Heart left ventricle (tissue), 16 donors: ENCODE results near the gene BRCA2. TPM values are rescaled to one million over a fixed set of nuclear protein-coding genes. Genes with fewer than 3 reads are reported as not detected.

Source experiments
- ATAC-seq, 4 donors: fragments of 200-7000 bp; cut with Tn5 transposase; one replicate each; pipeline ENCODE4 v1.9.1; 2020 to 2022; ENCODE audit warnings: moderate library complexity in 4 of 4, mild to moderate bottlenecking in 3 of 4, moderate number of reproducible peaks in 1 of 4
- DNase-seq, 5 donors: peaks; one replicate each; pipeline ENCODE4 v3.0.0-alpha.2; 2020
- H3K27ac ChIP-seq, 12 donors: fragments of 200-600 bp; sonication (generic) in 4 of 12; one replicate each; pipeline versions ENCODE4 v1.5.0 to v1.8.0; 2016 to 2022; ENCODE audit warnings: mild to moderate bottlenecking in 2 of 12
- H3K27me3 ChIP-seq, 9 donors: fragments of 200-600 bp; sonication (generic) in 2 of 9; one replicate each; pipeline versions ENCODE4 v1.5.1 to v1.8.0; 2016 to 2022; ENCODE audit warnings: mild to moderate bottlenecking in 3 of 9
- H3K36me3 ChIP-seq, 9 donors: fragments of 200-600 bp; sonication (generic) in 2 of 9; one replicate each; pipeline versions ENCODE4 v1.5.0 to v1.8.0; 2018 to 2022; ENCODE audit warnings: mild to moderate bottlenecking in 2 of 9
- H3K4me1 ChIP-seq, 12 donors: fragments of 200-600 bp; sonication (generic) in 4 of 12; one replicate each; pipeline versions ENCODE4 v1.5.0 to v1.8.0; 2016 to 2022; ENCODE audit warnings: mild to moderate bottlenecking in 3 of 12
- H3K4me3 ChIP-seq, 12 donors: fragments of 200-600 bp; sonication (generic) in 4 of 12; one replicate each; pipeline versions ENCODE4 v1.5.0 to v1.8.0; 2017 to 2022; ENCODE audit warnings: mild to moderate bottlenecking in 9 of 12, moderate library complexity in 4 of 12
- H3K9me3 ChIP-seq, 12 donors: fragments of 200-600 bp; sonication (generic) in 4 of 12; one replicate each; pipeline versions ENCODE4 v1.5.0 to v1.8.0; 2016 to 2022; ENCODE audit warnings: mild to moderate bottlenecking in 1 of 12
- POLR2A ChIP-seq, 2 donors: fragments of 450-650 bp; IDR thresholded peaks; one replicate each; pipeline ENCODE4 v1.6.1; 2017; ENCODE audit warnings: antibody characterized with exemption in 2 of 2, mild to moderate bottlenecking in 2 of 2, moderate library complexity in 2 of 2
- WGBS, 4 donors: extraction: QIAGEN DNeasy Blood & Tissue Kit in 2 of 4; methylation state at CpG; one replicate each; pipeline versions ENCODE4 v1.1.5 to v1.1.7; 2013 to 2018; 5-methylcytosine and 5-hydroxymethylcytosine counted together
- intact Hi-C, 10 donors: fragments of 100-400 bp; cut with DNase I; formaldehyde crosslinking; loops; one replicate each; pipeline versions ENCODE4 v1.11.1 to v1.14.2; 2022
- long read RNA-seq, 3 donors: library from polyadenylated mRNA; unstranded; transcript quantifications; one replicate each; pipeline ENCODE4 v2.0.0, GENCODE V29; 2020 to 2021
- polyA plus RNA-seq, 2 donors: library from polyadenylated mRNA; stranded (reverse); fragments of 200-250 nt; gene quantifications; one replicate each; pipeline ENCODE4 v1.2.3, GENCODE V29; 2013
- total RNA-seq, 9 donors: library from RNA; depleted of rRNA in 2 of 9; stranded (reverse); fragments of >200 nt in 2 of 9; fragmentation: NEBNext Ultra II Directional in 3 of 9; extraction: Animal tissue kit (Norgen Biotek cat#: 25700) in 3 of 9; gene quantifications; one replicate each; pipeline versions ENCODE4 v1.1.0 to v1.2.4, GENCODE V29; 2016 to 2023
- TF ChIP-seq, protein P1 (sequence below), 12 donors: fragments of 200-600 bp; sonication (generic) in 4 of 12; IDR thresholded peaks; one replicate each; pipeline versions ENCODE4 v1.5.0 to v1.8.0; 2018 to 2022; ENCODE audit warnings: antibody characterized with exemption in 12 of 12, mild to moderate bottlenecking in 5 of 12
- donor health status: ischemic (EF 13 %, LVEDD 7.1; RV severe dilation, severe dysfunction).
- donor health status: healthy with polysubstance abuse.
- donor health status: DM: no; HTN: yes; CAD: no.
- donor health status: DM: no; HTN: no; CAD: no.
- donor health status: ischemic (EF 25% LVEDD 6.9; RV normal size, moderate dysfunction).
- donor health status: ischemic (EF 25% LVEDD 5.7; RV mildly dilated, moderate dysfunction).
- donor health status: healthy.
- donor health status: DM: yes; HTN: yes; CAD: no.
- donor health status: ischemic (EF 35%, LVEDD 5.7; RV mildly dilated, moderate dysfunction).
- donor health status: nonischemic (EF 11% LVEDD 7.7; RV severe dilation, severe dysfunction).
- donor health status: DM: yes; HTN: yes; CAD: no.
- donor health status: PGD.
- donor health status: ischemic (EF 29% LVEDD 5.4; RV normal size, mild dysfunction).
- donor health status: nonischemic (EF 23%, LVEDD 6.1; RV moderate dilation, normal function).

Gene BRCA2, protein sequence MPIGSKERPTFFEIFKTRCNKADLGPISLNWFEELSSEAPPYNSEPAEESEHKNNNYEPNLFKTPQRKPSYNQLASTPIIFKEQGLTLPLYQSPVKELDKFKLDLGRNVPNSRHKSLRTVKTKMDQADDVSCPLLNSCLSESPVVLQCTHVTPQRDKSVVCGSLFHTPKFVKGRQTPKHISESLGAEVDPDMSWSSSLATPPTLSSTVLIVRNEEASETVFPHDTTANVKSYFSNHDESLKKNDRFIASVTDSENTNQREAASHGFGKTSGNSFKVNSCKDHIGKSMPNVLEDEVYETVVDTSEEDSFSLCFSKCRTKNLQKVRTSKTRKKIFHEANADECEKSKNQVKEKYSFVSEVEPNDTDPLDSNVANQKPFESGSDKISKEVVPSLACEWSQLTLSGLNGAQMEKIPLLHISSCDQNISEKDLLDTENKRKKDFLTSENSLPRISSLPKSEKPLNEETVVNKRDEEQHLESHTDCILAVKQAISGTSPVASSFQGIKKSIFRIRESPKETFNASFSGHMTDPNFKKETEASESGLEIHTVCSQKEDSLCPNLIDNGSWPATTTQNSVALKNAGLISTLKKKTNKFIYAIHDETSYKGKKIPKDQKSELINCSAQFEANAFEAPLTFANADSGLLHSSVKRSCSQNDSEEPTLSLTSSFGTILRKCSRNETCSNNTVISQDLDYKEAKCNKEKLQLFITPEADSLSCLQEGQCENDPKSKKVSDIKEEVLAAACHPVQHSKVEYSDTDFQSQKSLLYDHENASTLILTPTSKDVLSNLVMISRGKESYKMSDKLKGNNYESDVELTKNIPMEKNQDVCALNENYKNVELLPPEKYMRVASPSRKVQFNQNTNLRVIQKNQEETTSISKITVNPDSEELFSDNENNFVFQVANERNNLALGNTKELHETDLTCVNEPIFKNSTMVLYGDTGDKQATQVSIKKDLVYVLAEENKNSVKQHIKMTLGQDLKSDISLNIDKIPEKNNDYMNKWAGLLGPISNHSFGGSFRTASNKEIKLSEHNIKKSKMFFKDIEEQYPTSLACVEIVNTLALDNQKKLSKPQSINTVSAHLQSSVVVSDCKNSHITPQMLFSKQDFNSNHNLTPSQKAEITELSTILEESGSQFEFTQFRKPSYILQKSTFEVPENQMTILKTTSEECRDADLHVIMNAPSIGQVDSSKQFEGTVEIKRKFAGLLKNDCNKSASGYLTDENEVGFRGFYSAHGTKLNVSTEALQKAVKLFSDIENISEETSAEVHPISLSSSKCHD (N-terminal part only)
- total RNA-seq (1 to 10 TPM in 2 of 9 donors, under 1 TPM in 7; 0.13 to 5.2 (median 0.42) TPM), polyA plus RNA-seq (under 1 TPM; 0.04 to 0.12 TPM)
- long read RNA-seq, donor 1: 0 reads
- long read RNA-seq, donor 2: 0 reads
- long read RNA-seq, donor 3: 0 reads

DNA sequence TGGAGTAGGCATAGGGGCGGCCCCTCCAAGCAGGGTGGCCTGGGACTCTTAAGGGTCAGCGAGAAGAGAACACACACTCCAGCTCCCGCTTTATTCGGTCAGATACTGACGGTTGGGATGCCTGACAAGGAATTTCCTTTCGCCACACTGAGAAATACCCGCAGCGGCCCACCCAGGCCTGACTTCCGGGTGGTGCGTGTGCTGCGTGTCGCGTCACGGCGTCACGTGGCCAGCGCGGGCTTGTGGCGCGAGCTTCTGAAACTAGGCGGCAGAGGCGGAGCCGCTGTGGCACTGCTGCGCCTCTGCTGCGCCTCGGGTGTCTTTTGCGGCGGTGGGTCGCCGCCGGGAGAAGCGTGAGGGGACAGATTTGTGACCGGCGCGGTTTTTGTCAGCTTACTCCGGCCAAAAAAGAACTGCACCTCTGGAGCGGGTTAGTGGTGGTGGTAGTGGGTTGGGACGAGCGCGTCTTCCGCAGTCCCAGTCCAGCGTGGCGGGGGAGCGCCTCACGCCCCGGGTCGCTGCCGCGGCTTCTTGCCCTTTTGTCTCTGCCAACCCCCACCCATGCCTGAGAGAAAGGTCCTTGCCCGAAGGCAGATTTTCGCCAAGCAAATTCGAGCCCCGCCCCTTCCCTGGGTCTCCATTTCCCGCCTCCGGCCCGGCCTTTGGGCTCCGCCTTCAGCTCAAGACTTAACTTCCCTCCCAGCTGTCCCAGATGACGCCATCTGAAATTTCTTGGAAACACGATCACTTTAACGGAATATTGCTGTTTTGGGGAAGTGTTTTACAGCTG is at the start of gene BRCA2, which contains the start of gene ZAR1L:
TSS of gene BRCA2 (plus strand) at position 271 of the 790 bp plus-strand sequence. CDS start 953 bp downstream, outside the sequence.
TSS of gene ZAR1L (minus strand) at position 126 of the 790 bp plus-strand sequence. CDS start 3,438 bp downstream, outside the sequence.
- Histone ChIP-seq H3K4me1 (peaks cover 0 to 29% (median 5%) of the 10 kb centered on the region in 12 donors), H3K27me3 (no peaks in the 10 kb centered on the region), H3K36me3 (no peaks in the 10 kb centered on the region), H3K4me3 (peak within 1 kb of the TSS; percentile 43 to 91 (median 79)), H3K27ac (peak within 1 kb of the TSS; percentile 74 to 99 (median 92)), H3K9me3 (no peaks in the 10 kb centered on the region)
- intact Hi-C loops: loop anchor here in 4 of 10 donors (5.0 to 10.0 kb wide), 4 partner anchors 222 to 491 kb away; partner anchors contain the start of gene N4BP2L2 (in 1 of the 4)
- ATAC-seq (peak; percentile 92 to 98 (median 98)), DNase-seq (peak; percentile 90 to 94 (median 91))
- TF ChIP-seq, protein P1, sequence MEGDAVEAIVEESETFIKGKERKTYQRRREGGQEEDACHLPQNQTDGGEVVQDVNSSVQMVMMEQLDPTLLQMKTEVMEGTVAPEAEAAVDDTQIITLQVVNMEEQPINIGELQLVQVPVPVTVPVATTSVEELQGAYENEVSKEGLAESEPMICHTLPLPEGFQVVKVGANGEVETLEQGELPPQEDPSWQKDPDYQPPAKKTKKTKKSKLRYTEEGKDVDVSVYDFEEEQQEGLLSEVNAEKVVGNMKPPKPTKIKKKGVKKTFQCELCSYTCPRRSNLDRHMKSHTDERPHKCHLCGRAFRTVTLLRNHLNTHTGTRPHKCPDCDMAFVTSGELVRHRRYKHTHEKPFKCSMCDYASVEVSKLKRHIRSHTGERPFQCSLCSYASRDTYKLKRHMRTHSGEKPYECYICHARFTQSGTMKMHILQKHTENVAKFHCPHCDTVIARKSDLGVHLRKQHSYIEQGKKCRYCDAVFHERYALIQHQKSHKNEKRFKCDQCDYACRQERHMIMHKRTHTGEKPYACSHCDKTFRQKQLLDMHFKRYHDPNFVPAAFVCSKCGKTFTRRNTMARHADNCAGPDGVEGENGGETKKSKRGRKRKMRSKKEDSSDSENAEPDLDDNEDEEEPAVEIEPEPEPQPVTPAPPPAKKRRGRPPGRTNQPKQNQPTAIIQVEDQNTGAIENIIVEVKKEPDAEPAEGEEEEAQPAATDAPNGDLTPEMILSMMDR (IDR thresholded peaks at IDR 0.05): peak in 3 of 12 donors; percentile 13 to 18 (median 14)
- TF ChIP-seq POLR2A (IDR thresholded peaks at IDR 0.05): peak in 1 of 2 donors; percentile 77
- WGBS, 4 donors: 0 to 1% (median 1%) methylated on average over 43 to 60 of the region's 60 CpGs

DNA sequence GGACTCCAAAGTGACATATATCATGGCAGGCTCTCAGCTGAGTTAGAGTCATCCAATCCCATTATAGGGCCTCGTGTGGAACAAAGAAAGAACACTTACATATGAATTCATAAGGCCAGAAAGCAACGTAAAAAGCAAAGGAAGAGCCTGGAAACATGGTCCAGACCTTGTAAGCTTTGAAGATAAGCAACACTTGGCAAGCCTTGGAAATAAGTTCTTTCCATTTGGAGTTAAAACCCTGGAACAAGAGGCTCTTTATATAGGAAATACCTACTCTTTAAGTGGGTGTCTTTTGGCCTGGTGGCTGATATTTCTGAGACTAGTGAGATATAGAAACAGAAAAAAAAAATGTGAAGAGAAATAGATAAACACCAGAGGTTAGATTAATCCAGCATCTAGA is 49.6 kb upstream of the BRCA2 start:
- ATAC-seq: no peak
- TF ChIP-seq, protein P1 (IDR thresholded peaks at IDR 0.05): no peak
- no peak for TF ChIP-seq POLR2A (IDR thresholded peaks at IDR 0.05)
- peak overlapping the region; percentile 6 to 84 (median 76) for H3K27ac ChIP-seq
- intact Hi-C loops: no loop called here
- no peaks in the 10 kb centered on the region for H3K9me3 ChIP-seq
- WGBS, 4 donors: 5 to 26% (median 17%) methylated on average over 2 of the region's 2 CpGs
- no peaks in the 10 kb centered on the region for H3K27me3 ChIP-seq
- peaks cover 0 to 86% (median 58%) of the 10 kb centered on the region in 9 donors for H3K36me3 ChIP-seq
- H3K4me3 ChIP-seq: no peak overlapping the region
- DNase-seq: no peak
- H3K4me1 ChIP-seq: peaks cover 9 to 67% (median 47%) of the 10 kb centered on the region in 12 donors

GRCh38 chr13:32266130-32266529 is 49.2 kb upstream of the BRCA2 start:
- ATAC-seq: no peak

More at GRCh38 chr13:32266130-32266529, 49.2 kb upstream of the BRCA2 start:
- no peak for TF ChIP-seq POLR2A (IDR thresholded peaks at IDR 0.05)
- TF ChIP-seq, protein P1 (IDR thresholded peaks at IDR 0.05): no peak
- no peaks in the 10 kb centered on the region for H3K9me3 ChIP-seq
- H3K27ac ChIP-seq: peak overlapping the region in 10 of 12 donors; percentile 5 to 82 (median 76)
- H3K36me3 ChIP-seq: peaks cover 0 to 90% (median 61%) of the 10 kb centered on the region in 9 donors
- H3K27me3 ChIP-seq: no peaks in the 10 kb centered on the region
- peaks cover 9 to 63% (median 43%) of the 10 kb centered on the region in 12 donors for H3K4me1 ChIP-seq
- intact Hi-C loops: no loop called here
- DNase-seq: no peak
- no peak overlapping the region for H3K4me3 ChIP-seq
- WGBS, 4 donors: 64 to 88% (median 77%) methylated on average over 1 of the region's 1 CpG
